Keratinocyte (primary cell): ENCODE results near the gene INSYN2A. TPM values are rescaled to one million over a fixed set of nuclear protein-coding genes. Genes with fewer than 3 reads are reported as not detected.

Source experiments
- DNase-seq: peaks from one replicate; pipeline ENCODE4 v3.0.0-alpha.2; 2011; ENCODE audit warnings: low read depth, missing footprints, low spot score
- FAIRE-seq: peaks from 2 replicates; lab custom pipeline; 2011; peaks lifted over from hg19 to GRCh38; lab: Jason Lieb, UNC
- H2AFZ ChIP-seq: 2 replicates; pipeline ENCODE4 v1.6.0; 2012; ENCODE audit warnings: low read length, control low read depth, inconsistent platforms; ENCODE audit not compliant: control insufficient read depth
- H3K27ac ChIP-seq: 2 replicates; pipeline ENCODE4 v1.5.1; 2011; ENCODE audit warnings: low read length; ENCODE audit not compliant: control insufficient read depth, insufficient read depth
- H3K27me3 ChIP-seq: 3 replicates; pipeline ENCODE4 v1.6.0; 2011; ENCODE audit warnings: low read length; ENCODE audit not compliant: control insufficient read depth, insufficient read depth; ENCODE audit errors: extremely low read depth
- H3K36me3 ChIP-seq, 2 experiments: 2 replicates in 1 of 2; 3 replicates in 1 of 2; pipeline ENCODE4 v1.5.1; 2011; ENCODE audit warnings: low read length in 2 of 2, mild to moderate bottlenecking in 1 of 2; ENCODE audit not compliant: control insufficient read depth in 2 of 2, insufficient read depth in 2 of 2; ENCODE audit errors: extremely low read depth in 1 of 2
- H3K4me1 ChIP-seq: 3 replicates; pipeline ENCODE4 v1.5.1; 2011; ENCODE audit warnings: low read length; ENCODE audit not compliant: control insufficient read depth, insufficient read depth; ENCODE audit errors: extremely low read depth
- H3K4me2 ChIP-seq: 3 replicates; pipeline ENCODE4 v1.6.0; 2011; ENCODE audit warnings: low read depth, low read length; ENCODE audit not compliant: control insufficient read depth, insufficient read depth; ENCODE audit errors: extremely low read depth
- H3K4me3 ChIP-seq, 3 experiments: fragments of 200-600 bp in 1 of 3; sonication (generic) in 1 of 3; 2 replicates in 2 of 3; 3 replicates in 1 of 3; pipeline ENCODE4 v1.5.1; 2011 to 2016; ENCODE audit warnings: low read length in 3 of 3, mild to moderate bottlenecking in 3 of 3, control low read depth in 2 of 3, inconsistent platforms in 1 of 3, low read depth in 1 of 3, mixed read lengths in 1 of 3, mixed run types in 1 of 3, moderate library complexity in 1 of 3; ENCODE audit not compliant: control insufficient read depth in 2 of 3, insufficient read depth in 2 of 3; ENCODE audit errors: extremely low read depth in 1 of 3
- H3K79me2 ChIP-seq: 2 replicates; pipeline ENCODE4 v1.6.0; 2012; ENCODE audit warnings: low read length; ENCODE audit not compliant: control insufficient read depth, insufficient read depth
- H3K9ac ChIP-seq: 3 replicates; pipeline ENCODE4 v1.6.0; 2011; ENCODE audit warnings: low read length; ENCODE audit not compliant: control insufficient read depth, insufficient read depth; ENCODE audit errors: extremely low read depth
- H3K9me1 ChIP-seq: 3 replicates; pipeline ENCODE4 v1.6.0; 2011; ENCODE audit warnings: low read length; ENCODE audit not compliant: control insufficient read depth, insufficient read depth; ENCODE audit errors: extremely low read depth
- H3K9me3 ChIP-seq: 2 replicates; pipeline ENCODE4 v1.5.1; 2012; ENCODE audit warnings: low read depth, low read length; ENCODE audit not compliant: control insufficient read depth
- H4K20me1 ChIP-seq: 3 replicates; pipeline ENCODE4 v1.6.0; 2011; ENCODE audit warnings: low read length; ENCODE audit not compliant: control insufficient read depth, insufficient read depth; ENCODE audit errors: extremely low read depth
- CTCF ChIP-seq, 3 experiments: IDR thresholded peaks in 1 of 3; conservative IDR thresholded peaks in 1 of 3; optimal IDR thresholded peaks in 1 of 3; 2 replicates in 2 of 3; 3 replicates in 1 of 3; pipeline versions ENCODE3 to v1.5.1; 2011; ENCODE audit warnings: low read length in 3 of 3, mild to moderate bottlenecking in 3 of 3, moderate library complexity in 2 of 3, control low read depth in 1 of 3, inconsistent platforms in 1 of 3; ENCODE audit not compliant: insufficient read depth in 2 of 3; ENCODE audit errors: extremely low read depth in 1 of 3
- EZH2 ChIP-seq: IDR thresholded peaks from one replicate; pipeline ENCODE4 v1.6.1; 2012; ENCODE audit warnings: inconsistent platforms, mild to moderate bottlenecking, low read length, moderate library complexity
- dilution Hi-C: fragments of 300-500 bp; cut with MboI; formaldehyde crosslinking; loops from one replicate; pipeline ENCODE4 v1.7.0; 2020; ENCODE audit warnings: low sequenced_read_pairs; ENCODE audit not compliant: extremely low pct_ligation_motif_present
- polyA plus RNA-seq, 5 experiments: library from polyadenylated mRNA; depleted of rRNA in 3 of 5; stranded (reverse) in 3 of 5; stranded (forward) in 1 of 5; unstranded in 1 of 5; fragments of >200 nt; gene quantifications; 1 replicate in 1 of 5; 2 replicates in 3 of 5; 3 replicates in 1 of 5; pipeline versions ENCODE4 v1.2.1 to v1.2.3, GENCODE V29; 2011 to 2012; ENCODE audit warnings: missing spikeins in 2 of 5, low read depth in 1 of 5, low replicate concordance in 1 of 5

The INSYN2A gene
- polyA plus RNA-seq, 1 donor (not counting 4 experiments of a cell fraction or from before 2014, with no cell fraction given) = not detected

- TF ChIP-seq EZH2 (no peak), CTCF (optimal IDR thresholded peaks at IDR 0.05 in 1 of 3, IDR thresholded peaks at IDR 0.05 in 1 of 3, conservative IDR thresholded peaks at IDR 0.05 in 1 of 3; ENCODE audit: extremely low read depth in 1 of 3, insufficient read depth in 2 of 3, low read length in 3 of 3) (no peak)
- Histone ChIP-seq H3K4me1 (peaks cover under 1% of the 10 kb centered on the region), H3K4me3 (no peak overlapping the region), H3K79me2 (no peaks in the 10 kb centered on the region), H3K4me2 (no peak overlapping the region), H3K36me3 (peaks cover 4 to 6% of the 10 kb centered on the region in 2 experiments), H3K9me3 (no peaks in the 10 kb centered on the region), H3K27me3 (no peaks in the 10 kb centered on the region), H2AFZ (no peak overlapping the region), H3K9me1 (no peaks in the 10 kb centered on the region), H4K20me1 (no peaks in the 10 kb centered on the region), H3K9ac (no peak overlapping the region), H3K27ac (no peak overlapping the region)
- FAIRE-seq = no peak
- dilution Hi-C loops = no loop called here
- no peak for DNase-seq
Observed at GRCh38 chr10:127157506-127158200, 38.7 kb downstream of the INSYN2A start.

GRCh38 chr10:127157089-127157488 lies 39.3 kb downstream of the INSYN2A start:
- Histone ChIP-seq H3K4me1 (peaks cover 6% of the 10 kb centered on the region), H3K79me2 (no peaks in the 10 kb centered on the region), H2AFZ (no peak overlapping the region), H3K27me3 (no peaks in the 10 kb centered on the region), H4K20me1 (no peaks in the 10 kb centered on the region), H3K27ac (no peak overlapping the region), H3K4me2 (no peak overlapping the region), H3K9me1 (no peaks in the 10 kb centered on the region), H3K36me3 (peaks cover 4 to 6% of the 10 kb centered on the region in 2 experiments), H3K4me3 (no peak overlapping the region), H3K9me3 (no peaks in the 10 kb centered on the region), H3K9ac (no peak overlapping the region)
- dilution Hi-C loops = no loop called here
- DNase-seq = no peak
- no peak for FAIRE-seq
- TF ChIP-seq EZH2 (no peak), CTCF (optimal IDR thresholded peaks at IDR 0.05 in 1 of 3, IDR thresholded peaks at IDR 0.05 in 1 of 3, conservative IDR thresholded peaks at IDR 0.05 in 1 of 3; ENCODE audit: extremely low read depth in 1 of 3, insufficient read depth in 2 of 3, low read length in 3 of 3) (no peak)
